CD14-positive monocyte (primary cell): Measurements from ENCODE around the gene ACTL8. TPM values are rescaled to one million over a fixed set of nuclear protein-coding genes. Genes with fewer than 3 reads are reported as not detected.

ENCODE experiments used
- DNase-seq, 3 donors: peaks; one replicate each; pipeline ENCODE4 v3.0.0-alpha.2; 2011 to 2022
- H2AFZ ChIP-seq: 2 replicates; pipeline ENCODE4 v1.6.0; 2012; ENCODE audit warnings: mild to moderate bottlenecking, low read depth, low read length, inconsistent platforms; ENCODE audit not compliant: insufficient read depth, poor library complexity, severe bottlenecking
- H3K27ac ChIP-seq, 2 donors: 1 replicate in 1 of 2; 2 replicates in 1 of 2; pipeline ENCODE4 v1.5.1; 2012 to 2013; ENCODE audit warnings: low read length in 2 of 2, control low read depth in 1 of 2, inconsistent platforms in 1 of 2, low read depth in 1 of 2, mild to moderate bottlenecking in 1 of 2
- H3K27me3 ChIP-seq, 2 donors: one replicate each; pipeline versions ENCODE4 v1.6.0 to v1.6.1; 2011 to 2013; ENCODE audit warnings: low read length in 2 of 2; ENCODE audit not compliant: control insufficient read depth in 2 of 2, insufficient read depth in 2 of 2
- H3K36me3 ChIP-seq, 2 donors: replicated peaks in 1 of 2; 1 replicate in 1 of 2; 2 replicates in 1 of 2; pipeline versions ENCODE4 v1.5.1 to v1.6.1; 2012 to 2013; ENCODE audit warnings: low read length in 2 of 2, control low read depth in 1 of 2, inconsistent platforms in 1 of 2, mild to moderate bottlenecking in 1 of 2; ENCODE audit not compliant: insufficient read depth in 2 of 2, control insufficient read depth in 1 of 2
- H3K4me1 ChIP-seq, 2 donors: 1 replicate in 1 of 2; 2 replicates in 1 of 2; pipeline versions ENCODE4 v1.5.1 to v1.6.1; 2012 to 2013; ENCODE audit warnings: low read length in 2 of 2, control low read depth in 1 of 2, inconsistent platforms in 1 of 2, mild to moderate bottlenecking in 1 of 2, moderate library complexity in 1 of 2; ENCODE audit not compliant: insufficient read depth in 2 of 2, control insufficient read depth in 1 of 2
- H3K4me2 ChIP-seq: replicated peaks from 2 replicates; pipeline ENCODE3; 2012; ENCODE audit warnings: low read length, moderate library complexity, mild to moderate bottlenecking; ENCODE audit not compliant: poor library complexity, severe bottlenecking; ENCODE audit errors: extremely low read depth
- H3K4me3 ChIP-seq, 3 experiments: fragments of 200-600 bp in 1 of 3; sonication (generic) in 1 of 3; replicated peaks in 1 of 3; 1 replicate in 2 of 3; 2 replicates in 1 of 3; pipeline ENCODE4 v1.5.1; 2011 to 2013; ENCODE audit warnings: low read length in 3 of 3, mild to moderate bottlenecking in 3 of 3, control low read depth in 2 of 3, low read depth in 2 of 3, inconsistent platforms in 1 of 3, moderate library complexity in 1 of 3
- H3K79me2 ChIP-seq: 2 replicates; pipeline ENCODE4 v1.6.0; 2012; ENCODE audit warnings: mild to moderate bottlenecking, control low read depth, inconsistent platforms, low read length, moderate library complexity; ENCODE audit not compliant: insufficient read depth
- H3K9ac ChIP-seq: 2 replicates; pipeline ENCODE4 v1.6.0; 2017; ENCODE audit warnings: low read length, mild to moderate bottlenecking; ENCODE audit not compliant: insufficient read depth, poor library complexity, severe bottlenecking
- H3K9me3 ChIP-seq, 2 donors: replicated peaks in 1 of 2; 1 replicate in 1 of 2; 2 replicates in 1 of 2; pipeline versions ENCODE4 v1.5.1 to v1.6.1; 2012 to 2013; ENCODE audit warnings: low read length in 2 of 2, control low read depth in 1 of 2; ENCODE audit not compliant: control insufficient read depth in 1 of 2, insufficient read depth in 1 of 2
- H4K20me1 ChIP-seq: 2 replicates; pipeline ENCODE4 v1.6.0; 2012; ENCODE audit warnings: mild to moderate bottlenecking, low read length, control low read depth, moderate library complexity; ENCODE audit not compliant: insufficient read depth
- H3K27ac Mint-ChIP-seq, 7 donors: one replicate each; pipeline ENCODE4 v1.8.0; 2020; ENCODE audit warnings: mild to moderate bottlenecking in 7 of 7, mixed read lengths in 7 of 7, moderate library complexity in 6 of 7, inconsistent platforms in 2 of 7
- H3K27me3 Mint-ChIP-seq, 3 donors: one replicate each; pipeline ENCODE4 v1.8.0; 2021 to 2022; ENCODE audit warnings: low read depth in 3 of 3, mild to moderate bottlenecking in 3 of 3, mixed read lengths in 3 of 3, moderate library complexity in 3 of 3, inconsistent platforms in 1 of 3
- H3K36me3 Mint-ChIP-seq, 2 donors: one replicate each; pipeline ENCODE4 v1.8.0; 2020; ENCODE audit warnings: mixed read lengths in 2 of 2, inconsistent platforms in 1 of 2, mild to moderate bottlenecking in 1 of 2
- H3K4me1 Mint-ChIP-seq: one replicate; pipeline ENCODE4 v1.8.0; 2020; ENCODE audit warnings: mild to moderate bottlenecking, mixed read lengths
- H3K4me3 Mint-ChIP-seq, 2 donors: one replicate each; pipeline ENCODE4 v1.8.0; 2020; ENCODE audit warnings: mild to moderate bottlenecking in 2 of 2, mixed read lengths in 2 of 2, moderate library complexity in 1 of 2
- H3K9me3 Mint-ChIP-seq, 7 donors: one replicate each; pipeline ENCODE4 v1.8.0; 2020 to 2022; ENCODE audit warnings: mixed read lengths in 7 of 7, mild to moderate bottlenecking in 6 of 7, moderate library complexity in 6 of 7, inconsistent platforms in 2 of 7
- WGBS: methylation state at CpG from one replicate; pipeline ENCODE4 v1.1.5; 2013; ENCODE audit warnings: missing lambda C conversion rate; ENCODE audit not compliant: insufficient coverage; 5-methylcytosine and 5-hydroxymethylcytosine counted together
- intact Hi-C, 2 donors: fragments of 100-400 bp; cut with micrococcal nuclease; formaldehyde crosslinking; loops; one replicate each; pipeline versions ENCODE4 v1.15.0 to v1.15.1; 2023
- polyA plus RNA-seq, 3 donors: library from polyadenylated mRNA; depleted of rRNA in 1 of 3; unstranded in 2 of 3; stranded (reverse) in 1 of 3; fragments of 300-500 nt in 2 of 3; fragments of >200 nt in 1 of 3; fragmentation: Illumina TruSeq in 2 of 3; gene quantifications; 1 replicate in 2 of 3; 2 replicates in 1 of 3; pipeline ENCODE4 v1.2.3, GENCODE V29; 2012 to 2021
- TF ChIP-seq, protein P1 (sequence below): fragments of 200-600 bp; IDR thresholded peaks from one replicate; pipeline ENCODE4 v1.8.0; 2022; ENCODE audit warnings: antibody characterized with exemption, mild to moderate bottlenecking

Gene ACTL8
- polyA plus RNA-seq, 3 donors = not detected

DNA sequence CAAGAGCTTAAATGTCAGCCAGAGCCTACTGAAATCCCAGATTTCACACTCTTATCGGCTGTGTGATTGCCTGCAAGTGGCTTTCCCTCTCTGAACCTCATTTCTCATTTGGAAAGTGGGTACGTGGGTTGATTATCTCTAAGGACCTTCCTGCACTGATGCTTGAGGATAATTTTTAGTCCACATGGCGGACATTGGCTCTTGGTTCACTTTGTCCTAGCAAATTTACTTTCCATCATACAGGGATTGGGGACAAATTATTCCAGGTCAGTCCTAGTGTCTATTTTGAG lies 111.6 kb downstream of the ACTL8 start:
- Histone ChIP-seq H3K9me3 (no peaks in the 10 kb centered on the region), H3K27me3 (no peaks in the 10 kb centered on the region), H3K9ac (no peak overlapping the region), H3K4me2 (no peak overlapping the region), H3K27ac (no peak overlapping the region), H3K4me3 (no peak overlapping the region), H3K36me3 (no peaks in the 10 kb centered on the region), H4K20me1 (no peaks in the 10 kb centered on the region), H2AFZ (no peak overlapping the region), H3K4me1 (no peaks in the 10 kb centered on the region), H3K79me2 (no peaks in the 10 kb centered on the region)
- no peak overlapping the region for H3K27ac Mint-ChIP-seq
- TF ChIP-seq, protein P1, sequence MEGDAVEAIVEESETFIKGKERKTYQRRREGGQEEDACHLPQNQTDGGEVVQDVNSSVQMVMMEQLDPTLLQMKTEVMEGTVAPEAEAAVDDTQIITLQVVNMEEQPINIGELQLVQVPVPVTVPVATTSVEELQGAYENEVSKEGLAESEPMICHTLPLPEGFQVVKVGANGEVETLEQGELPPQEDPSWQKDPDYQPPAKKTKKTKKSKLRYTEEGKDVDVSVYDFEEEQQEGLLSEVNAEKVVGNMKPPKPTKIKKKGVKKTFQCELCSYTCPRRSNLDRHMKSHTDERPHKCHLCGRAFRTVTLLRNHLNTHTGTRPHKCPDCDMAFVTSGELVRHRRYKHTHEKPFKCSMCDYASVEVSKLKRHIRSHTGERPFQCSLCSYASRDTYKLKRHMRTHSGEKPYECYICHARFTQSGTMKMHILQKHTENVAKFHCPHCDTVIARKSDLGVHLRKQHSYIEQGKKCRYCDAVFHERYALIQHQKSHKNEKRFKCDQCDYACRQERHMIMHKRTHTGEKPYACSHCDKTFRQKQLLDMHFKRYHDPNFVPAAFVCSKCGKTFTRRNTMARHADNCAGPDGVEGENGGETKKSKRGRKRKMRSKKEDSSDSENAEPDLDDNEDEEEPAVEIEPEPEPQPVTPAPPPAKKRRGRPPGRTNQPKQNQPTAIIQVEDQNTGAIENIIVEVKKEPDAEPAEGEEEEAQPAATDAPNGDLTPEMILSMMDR = no peak
- no CpG with 5 or more reads among the region's 3 CpGs for WGBS
- no peak for DNase-seq
- peaks cover 0 to 9% (median 3%) of the 10 kb centered on the region in 7 donors for H3K9me3 Mint-ChIP-seq
- no peak overlapping the region for H3K4me3 Mint-ChIP-seq
- no peaks in the 10 kb centered on the region for H3K4me1 Mint-ChIP-seq
- no peaks in the 10 kb centered on the region for H3K36me3 Mint-ChIP-seq
- H3K27me3 Mint-ChIP-seq = peaks cover 2 to 8% (median 7%) of the 10 kb centered on the region in 3 donors
- intact Hi-C loops = no loop called here

- no peak overlapping the region for H3K27ac ChIP-seq
- intact Hi-C loops = no loop called here
- no peak overlapping the region for H3K27ac Mint-ChIP-seq
- H3K27me3 ChIP-seq = no peaks in the 10 kb centered on the region
- no peak overlapping the region for H3K4me3 ChIP-seq
- H3K4me2 ChIP-seq = no peak overlapping the region
- H3K9me3 Mint-ChIP-seq = peaks cover 0 to 10% (median 3%) of the 10 kb centered on the region in 7 donors
- no peaks in the 10 kb centered on the region for H3K4me1 ChIP-seq
- H3K4me1 Mint-ChIP-seq = no peaks in the 10 kb centered on the region
- no peak overlapping the region for H3K9ac ChIP-seq
- TF ChIP-seq, protein P1 = no peak
- H3K36me3 ChIP-seq = no peaks in the 10 kb centered on the region
- peaks cover 2 to 8% (median 7%) of the 10 kb centered on the region in 3 donors for H3K27me3 Mint-ChIP-seq
- H4K20me1 ChIP-seq = no peaks in the 10 kb centered on the region
- no peak overlapping the region for H2AFZ ChIP-seq
- no peak overlapping the region for H3K4me3 Mint-ChIP-seq
- H3K36me3 Mint-ChIP-seq = no peaks in the 10 kb centered on the region
- no CpG with 5 or more reads among the region's 8 CpGs for whole genome bisulfite sequencing
- H3K79me2 ChIP-seq = no peaks in the 10 kb centered on the region
- no peaks in the 10 kb centered on the region for H3K9me3 ChIP-seq
- no peak for DNase-seq
These were observed 112.3 kb downstream of the ACTL8 start for GRCh38 chr1:17867470-17867869.
